ENCODE measurements around the gene PLXND1.

DNA sequence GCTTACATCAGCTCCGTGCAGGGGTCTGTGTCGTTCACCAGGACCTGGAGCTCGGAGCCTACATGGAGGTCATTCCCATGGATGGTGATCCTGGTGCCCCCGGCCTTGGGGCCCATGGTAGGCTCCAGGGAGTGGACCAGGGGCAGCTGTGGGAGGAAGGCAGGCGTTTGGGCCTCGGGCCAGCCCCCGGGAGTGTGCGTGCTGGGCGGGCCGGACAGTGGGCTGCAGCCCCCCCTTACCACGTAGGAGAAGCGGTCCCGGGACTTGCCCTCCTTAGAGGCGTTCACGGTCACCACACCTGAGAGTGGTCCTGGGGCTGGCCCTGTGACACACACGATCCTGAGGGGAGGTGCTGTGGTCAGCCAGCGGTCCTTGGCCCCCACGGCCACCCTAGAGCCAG, 33.9 kb downstream of the PLXND1 start:
- TF ChIP-seq, protein P1, sequence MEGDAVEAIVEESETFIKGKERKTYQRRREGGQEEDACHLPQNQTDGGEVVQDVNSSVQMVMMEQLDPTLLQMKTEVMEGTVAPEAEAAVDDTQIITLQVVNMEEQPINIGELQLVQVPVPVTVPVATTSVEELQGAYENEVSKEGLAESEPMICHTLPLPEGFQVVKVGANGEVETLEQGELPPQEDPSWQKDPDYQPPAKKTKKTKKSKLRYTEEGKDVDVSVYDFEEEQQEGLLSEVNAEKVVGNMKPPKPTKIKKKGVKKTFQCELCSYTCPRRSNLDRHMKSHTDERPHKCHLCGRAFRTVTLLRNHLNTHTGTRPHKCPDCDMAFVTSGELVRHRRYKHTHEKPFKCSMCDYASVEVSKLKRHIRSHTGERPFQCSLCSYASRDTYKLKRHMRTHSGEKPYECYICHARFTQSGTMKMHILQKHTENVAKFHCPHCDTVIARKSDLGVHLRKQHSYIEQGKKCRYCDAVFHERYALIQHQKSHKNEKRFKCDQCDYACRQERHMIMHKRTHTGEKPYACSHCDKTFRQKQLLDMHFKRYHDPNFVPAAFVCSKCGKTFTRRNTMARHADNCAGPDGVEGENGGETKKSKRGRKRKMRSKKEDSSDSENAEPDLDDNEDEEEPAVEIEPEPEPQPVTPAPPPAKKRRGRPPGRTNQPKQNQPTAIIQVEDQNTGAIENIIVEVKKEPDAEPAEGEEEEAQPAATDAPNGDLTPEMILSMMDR (conservative IDR thresholded peaks at IDR 0.05 in 1 of 2, IDR thresholded peaks at IDR 0.05 in 1 of 2; ENCODE audit: low read depth in 1 of 2, low read length in 2 of 2): no peak
- no peak for TF ChIP-seq EZH2 (IDR thresholded peaks at IDR 0.05; ENCODE audit: low read length, missing control alignments)

All from fibroblast of lung (primary cell).